Measurements from ENCODE around the gene ANKRD11.

GRCh38 chr16:89466920-89467319 is 23.4 kb downstream of the ANKRD11 start:
- TF ChIP-seq CTCF (conservative IDR thresholded peaks at IDR 0.05 in 1 of 2, IDR thresholded peaks at IDR 0.05 in 1 of 2; ENCODE audit: low read depth in 1 of 2, low read length in 2 of 2) (no peak), EZH2 (IDR thresholded peaks at IDR 0.05; ENCODE audit: low read length, missing control alignments) (no peak)
